GM10847 (cell line): ENCODE results near the gene CACNA1S.

Experiments
- POLR2A ChIP-seq: IDR thresholded peaks from 2 replicates; pipeline ENCODE4 v1.6.1; 2011; ENCODE audit not compliant: insufficient read length; ENCODE audit errors: extremely low read depth

CACNA1S gene

DNA sequence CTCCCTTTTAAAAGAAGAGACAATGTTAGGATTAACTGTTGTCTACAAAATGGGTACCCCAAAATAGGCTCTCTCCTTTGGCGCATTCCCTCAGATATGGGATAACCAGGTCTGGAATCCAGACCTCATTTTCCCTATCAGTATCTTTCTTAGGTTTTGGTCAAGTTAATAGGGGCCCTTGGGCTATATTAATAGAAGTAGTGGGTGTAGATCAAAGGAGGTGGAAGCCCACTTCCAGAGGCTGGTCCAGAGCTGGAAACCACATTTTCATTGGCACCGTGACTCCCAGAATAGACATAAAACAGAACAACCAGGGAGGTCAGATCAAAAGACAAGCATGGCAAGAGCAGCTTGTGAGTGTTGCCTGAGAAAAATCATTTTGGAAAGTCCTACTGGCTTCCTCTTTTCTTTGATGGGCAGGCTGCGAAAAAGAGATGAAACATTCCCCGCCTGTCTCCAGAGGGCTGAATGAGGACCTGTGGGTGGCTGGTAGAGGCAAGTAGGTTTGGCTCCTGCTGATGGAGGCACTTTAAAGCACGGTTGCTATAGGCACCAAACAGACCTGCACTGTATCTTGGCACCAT, 62.9 kb downstream of the CACNA1S start:
- TF ChIP-seq POLR2A: no peak

GRCh38 chr1:201048521-201048920, 63.7 kb downstream of the CACNA1S start:
- TF ChIP-seq POLR2A: no peak

DNA sequence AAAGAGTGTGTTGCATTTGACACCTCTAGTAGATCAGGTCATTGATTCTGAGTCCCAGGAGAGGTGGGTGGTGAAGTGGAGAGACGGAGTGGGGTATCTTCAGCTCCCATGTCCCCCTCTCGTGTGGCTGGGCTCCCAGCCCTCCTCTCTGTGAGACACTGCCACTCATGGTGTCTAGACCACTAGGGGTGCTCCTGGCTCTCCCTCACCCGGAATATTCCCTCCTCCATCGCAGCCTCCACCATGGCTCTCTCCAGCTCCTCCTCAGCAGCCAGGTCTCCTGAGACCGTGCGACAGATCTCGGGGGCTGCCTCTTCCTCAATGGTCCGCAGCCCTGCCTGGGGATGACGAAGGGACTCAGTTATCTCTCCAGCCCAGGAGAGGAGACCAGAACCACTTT, 68.1 kb downstream of the CACNA1S start:
- TF ChIP-seq POLR2A: no peak

DNA sequence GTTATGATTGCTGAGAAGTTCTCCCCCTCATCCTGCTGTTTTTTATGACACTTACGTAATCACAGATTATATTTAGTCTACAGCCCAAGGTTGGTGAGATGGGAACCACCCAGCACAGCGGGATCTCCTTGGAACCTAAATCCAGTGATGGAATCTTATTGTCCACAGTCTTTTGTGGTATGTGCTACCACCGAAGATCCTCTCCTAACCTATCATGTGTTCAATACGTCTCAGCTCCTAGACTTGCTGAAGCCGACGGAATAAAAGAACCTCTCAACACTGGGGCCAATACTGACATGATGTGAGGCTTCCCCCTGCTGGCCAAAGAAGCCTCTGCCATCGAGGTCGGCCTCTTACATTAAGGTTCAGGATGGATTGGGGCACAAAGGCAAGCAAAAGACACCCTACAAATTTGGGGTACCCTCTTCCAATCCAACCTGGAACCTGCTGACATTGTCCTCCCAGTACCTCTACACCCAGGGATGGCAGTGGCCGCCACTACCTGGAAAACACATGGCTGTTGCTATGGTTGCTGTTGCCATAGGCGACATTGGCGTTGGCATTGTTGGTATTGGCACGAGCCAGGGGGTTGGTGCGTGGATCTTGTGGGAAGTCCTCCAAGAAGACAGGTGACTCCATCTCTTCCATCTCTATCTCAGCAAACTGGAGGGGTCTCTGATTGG, 69.3 kb downstream of the CACNA1S start:
- no peak for TF ChIP-seq POLR2A

DNA sequence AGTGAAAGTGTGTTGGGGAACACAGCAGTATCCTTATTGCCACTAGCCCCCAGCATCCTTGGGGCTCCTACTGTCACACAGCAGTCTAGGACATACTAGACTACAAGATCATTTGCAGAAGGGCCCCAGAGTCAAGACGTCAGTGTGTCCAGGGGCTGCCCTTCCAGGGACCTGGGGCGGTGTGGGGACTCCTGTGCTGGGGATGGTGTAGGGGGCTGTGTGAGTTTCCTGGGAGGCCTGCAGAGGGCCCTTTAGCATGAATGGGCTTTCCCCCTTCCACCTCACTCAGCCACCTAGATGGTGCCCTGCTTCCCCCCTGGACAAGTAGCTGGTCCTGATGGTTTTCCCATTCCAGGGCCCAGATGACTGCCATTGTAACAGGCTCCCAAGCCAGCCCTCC, 71.2 kb downstream of the CACNA1S start:
- no peak for TF ChIP-seq POLR2A

DNA sequence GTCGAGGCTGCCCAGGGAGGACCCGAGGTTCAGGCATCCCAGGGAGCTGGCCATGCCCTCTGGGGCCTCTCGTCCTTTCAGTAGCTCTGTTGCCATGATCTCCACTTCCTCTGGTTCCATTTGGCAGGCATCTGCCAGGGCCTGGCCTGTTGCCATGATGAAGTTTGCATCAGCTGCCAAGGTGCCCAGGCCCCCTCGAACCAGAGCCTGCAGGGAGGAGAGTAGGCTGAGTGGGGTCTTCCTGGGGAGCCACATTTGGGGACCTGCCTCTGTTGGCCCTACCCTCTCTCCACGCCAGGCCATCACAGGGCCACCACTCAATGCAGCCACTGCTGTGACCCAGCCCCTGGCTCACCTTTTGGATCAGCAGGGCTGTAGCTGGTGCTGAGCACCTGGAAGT, 72.3 kb downstream of the CACNA1S start:
- no peak for TF ChIP-seq POLR2A

GRCh38 chr1:201039418-201039817, 72.8 kb downstream of the CACNA1S start:
- no peak for TF ChIP-seq POLR2A

GRCh38 chr1:201038186-201038876, 73.9 kb downstream of the CACNA1S start:
- no peak for TF ChIP-seq POLR2A

DNA sequence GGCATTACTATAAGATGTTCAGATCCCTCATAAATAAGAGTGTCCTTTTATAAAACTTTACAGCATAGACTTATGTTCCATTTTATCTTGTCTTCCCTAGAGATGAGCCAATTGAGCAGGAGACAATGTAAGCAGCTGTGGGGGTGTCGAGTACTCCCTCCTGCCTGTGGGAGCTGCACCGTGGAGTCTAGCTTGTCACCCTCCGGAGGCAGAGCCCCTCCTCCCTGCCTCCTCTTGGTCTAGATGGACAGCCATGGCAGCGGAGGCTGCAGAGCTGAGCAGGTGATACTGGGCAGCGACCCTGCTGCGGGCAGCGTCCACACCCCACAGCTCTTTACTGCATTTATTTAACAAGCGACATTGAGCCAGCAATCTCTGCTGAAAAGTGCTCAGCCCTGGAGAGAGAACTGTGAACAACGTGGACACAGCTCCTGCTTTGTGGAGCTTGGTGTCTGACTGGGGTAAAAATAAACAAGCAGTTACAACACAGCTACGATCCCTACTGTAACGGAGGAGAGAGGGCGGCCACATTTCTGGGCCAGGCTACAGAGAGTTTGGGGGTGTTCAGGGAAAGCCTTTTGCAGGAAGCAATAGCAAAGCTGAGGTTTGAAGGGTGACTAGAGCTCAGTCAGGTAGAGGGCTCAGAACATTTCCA, 75.9 kb downstream of the CACNA1S start:
- no peak for TF ChIP-seq POLR2A

DNA sequence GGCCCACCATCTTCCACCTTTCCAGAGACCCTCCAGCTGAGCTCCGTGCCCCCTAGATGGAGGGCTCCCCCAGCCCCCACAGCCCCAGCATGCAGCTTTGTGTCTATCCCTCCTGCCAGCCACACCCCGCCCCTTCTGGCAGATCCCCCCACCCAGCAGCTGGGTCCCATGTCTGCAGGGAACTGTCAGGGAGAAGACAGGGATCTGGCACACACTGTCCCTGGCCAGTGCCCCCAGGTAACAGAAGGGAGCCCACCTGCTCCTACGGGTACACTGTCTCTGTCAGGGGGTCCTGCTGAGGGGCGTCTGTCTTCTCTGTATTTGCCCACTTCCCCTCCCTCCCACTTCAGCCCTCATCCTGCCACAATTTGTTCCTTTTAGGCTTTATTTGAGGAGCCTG, 77.6 kb downstream of the CACNA1S start:
- no peak for TF ChIP-seq POLR2A

DNA sequence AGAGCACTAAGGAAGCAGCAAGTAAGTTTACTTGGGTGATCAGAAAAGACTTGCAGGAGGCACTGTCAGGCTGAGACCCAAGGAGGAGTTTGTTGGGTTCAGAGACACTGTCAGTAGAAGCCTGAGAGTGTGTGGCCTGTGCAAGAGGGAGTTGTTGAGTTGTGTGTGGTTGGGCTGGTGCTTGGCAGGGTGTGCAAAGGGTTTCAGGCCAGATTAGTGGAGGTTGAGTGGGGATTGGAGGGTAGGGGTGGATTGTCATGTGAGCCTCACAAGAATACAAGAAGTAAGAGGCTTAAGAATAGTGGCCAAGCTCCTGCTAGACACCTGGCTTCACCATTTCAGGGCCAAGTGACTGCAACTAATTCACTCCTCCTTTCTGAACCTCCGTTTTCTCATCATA, 79.8 kb downstream of the CACNA1S start:
- TF ChIP-seq POLR2A: no peak

DNA sequence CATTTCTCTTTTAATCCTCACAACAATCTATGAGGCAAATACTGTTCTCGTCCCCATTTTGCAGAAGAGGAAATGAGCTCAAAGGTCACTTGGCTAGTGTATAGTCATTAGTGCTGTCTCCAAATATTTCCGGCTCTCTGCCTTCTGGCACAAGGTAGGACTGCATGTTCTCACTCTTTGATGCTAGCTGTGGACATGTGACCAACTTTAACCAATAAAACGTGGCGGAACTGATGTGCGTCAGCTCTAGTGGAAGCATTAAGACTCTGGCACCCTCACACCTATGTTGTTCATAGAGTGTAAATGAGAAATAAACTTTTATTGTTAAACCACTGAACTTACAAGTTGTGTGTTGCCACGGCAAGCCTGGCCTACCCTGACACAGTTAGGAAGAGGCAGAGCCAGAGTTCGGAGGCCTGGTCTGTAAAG, 83.8 kb downstream of the CACNA1S start:
- TF ChIP-seq POLR2A: no peak

- TF ChIP-seq POLR2A: no peak
Observed at GRCh38 chr1:201026836-201027235, 85.4 kb downstream of the CACNA1S start.

DNA sequence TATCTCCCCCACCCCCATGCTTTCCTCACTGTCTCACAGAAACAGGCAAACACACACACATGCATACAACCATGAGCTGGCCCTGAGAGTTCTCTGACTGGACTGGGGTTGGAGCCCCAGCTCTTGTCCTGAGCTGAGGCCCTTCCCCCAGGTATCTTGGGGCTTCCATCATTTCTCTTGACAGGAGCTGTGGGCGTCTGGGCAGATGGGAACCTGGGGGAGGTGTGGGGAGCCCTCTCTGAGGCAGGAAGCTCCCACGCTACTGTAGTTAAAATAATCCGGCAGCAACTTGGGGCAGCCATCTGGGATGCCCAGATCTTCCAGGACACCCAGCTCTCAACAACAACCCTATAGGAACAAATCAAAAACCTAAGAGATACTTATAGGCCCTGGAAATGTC, 86.0 kb downstream of the CACNA1S start:
- no peak for TF ChIP-seq POLR2A

- TF ChIP-seq POLR2A: no peak
Observed at GRCh38 chr1:201025571-201026002, 86.6 kb downstream of the CACNA1S start.

DNA sequence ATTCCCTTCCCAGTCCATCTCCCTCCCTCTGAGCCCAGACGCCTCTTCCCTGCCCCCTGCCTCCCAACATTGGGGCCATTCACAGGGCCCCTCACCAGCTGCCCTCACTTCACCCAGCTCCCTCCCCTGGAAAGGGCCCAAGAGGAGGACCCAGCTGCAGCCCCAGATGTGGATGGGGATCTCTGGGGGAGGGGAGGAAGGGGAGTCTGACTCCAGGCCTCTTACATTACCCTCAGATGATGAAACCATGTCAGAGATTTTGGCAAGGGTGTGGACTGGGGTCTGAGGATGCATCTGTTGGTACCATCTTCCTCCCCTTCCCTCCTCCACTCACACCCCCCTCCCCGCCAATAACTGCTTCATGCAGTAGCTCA, 87.6 kb downstream of the CACNA1S start:
- no peak for TF ChIP-seq POLR2A
